Pancreas (tissue), 10 donors: ENCODE measurements around the gene WWOX. TPM values are rescaled to one million over a fixed set of nuclear protein-coding genes. Genes with fewer than 3 reads are reported as not detected.

ENCODE experiments used
- ATAC-seq, 4 donors: fragments of 200-7000 bp; cut with Tn5 transposase; one replicate each; pipeline versions ENCODE4 v1.8.0 to v1.9.1; 2020; ENCODE audit warnings: mild to moderate bottlenecking in 4 of 4, moderate library complexity in 4 of 4
- DNase-seq, 6 donors: peaks; one replicate each; pipeline ENCODE4 v3.0.0-alpha.2; 2020
- FAIRE-seq: peaks from 2 replicates; lab custom pipeline; 2012; peaks lifted over from hg19 to GRCh38; lab: Jason Lieb, UNC
- H3K27ac ChIP-seq, 4 donors: fragments of 200-600 bp; sonication (generic); 1 replicate in 3 of 4; 2 replicates in 1 of 4; pipeline versions ENCODE4 v1.5.0 to v1.8.0; 2020
- H3K27me3 ChIP-seq, 4 donors: fragments of 200-600 bp; one replicate each; pipeline ENCODE4 v1.8.0; 2021
- H3K36me3 ChIP-seq, 3 donors: fragments of 200-600 bp; sonication (generic) in 1 of 3; one replicate each; pipeline versions ENCODE4 v1.5.0 to v1.8.0; 2020 to 2021
- H3K4me1 ChIP-seq, 3 donors: fragments of 200-600 bp; one replicate each; pipeline ENCODE4 v1.8.0; 2021
- H3K4me3 ChIP-seq, 4 donors: fragments of 200-600 bp; sonication (generic) in 2 of 4; one replicate each; pipeline versions ENCODE4 v1.5.0 to v1.8.0; 2020 to 2021
- H3K9me3 ChIP-seq, 4 donors: fragments of 200-600 bp; one replicate each; pipeline ENCODE4 v1.8.0; 2021
- CTCF ChIP-seq, 4 donors: fragments of 200-600 bp; sonication (generic) in 3 of 4; IDR thresholded peaks; one replicate each; pipeline versions ENCODE4 v1.5.0 to v1.8.0; 2021; ENCODE audit warnings: antibody characterized with exemption in 4 of 4
- WGBS, 2 donors: extraction: QIAGEN DNeasy Blood & Tissue Kit; methylation state at CpG; one replicate each; pipeline ENCODE4 v1.1.7; 2013; 5-methylcytosine and 5-hydroxymethylcytosine counted together
- intact Hi-C, 3 donors: fragments of 100-400 bp; cut with DNase I; formaldehyde crosslinking; loops; one replicate each; pipeline versions ENCODE4 v1.11.1 to v1.14.2; 2022
- polyA plus RNA-seq, 2 donors: library from polyadenylated mRNA; stranded (reverse); fragments of 200-250 nt; gene quantifications; one replicate each; pipeline ENCODE4 v1.2.3, GENCODE V29; 2013
- total RNA-seq, 6 donors: library from RNA; stranded (reverse); fragmentation: NEBNext Ultra II Directional in 4 of 6; extraction: Animal tissue kit (Norgen Biotek cat#: 25700) in 4 of 6; gene quantifications; one replicate each; pipeline versions ENCODE4 v1.2.1 to v1.2.4, GENCODE V29; 2021 to 2023
- donor health status: healthy with polysubstance abuse.
- donor health status: DM: no; HTN: no; CAD: no; lungs with moderate emphysema.
- donor health status: DM: no; HTN: no; CAD: no.
- donor health status: control.
- donor health status: control.
- donor health status: Bipolar disorder and iron deficiency.
- donor health status: DM: yes; HTN: yes; CAD: no.
- donor health status: DM: no; HTN: no; CAD: no.
- donor health status: DM: no; HTN: no; CAD: no.
- donor health status: DM: yes; HTN: yes; CAD: no.

The WWOX gene
- total and polyA plus RNA-seq, 8 donors, result 6.8 to 14.4 (median 10.8) TPM

- FAIRE-seq (no peak), ATAC-seq (no peak), DNase-seq (no peak)
- H3K9me3 ChIP-seq, result no peaks in the 10 kb centered on the region
- no peak overlapping the region for H3K27ac ChIP-seq
- H3K4me3 ChIP-seq, result no peak overlapping the region
- H3K36me3 ChIP-seq, result no peaks in the 10 kb centered on the region
- no peaks in the 10 kb centered on the region for H3K27me3 ChIP-seq
- no peak for TF ChIP-seq CTCF (IDR thresholded peaks at IDR 0.05)
- WGBS, 2 donors, result 65 to 73% methylated on average over 9 of the region's 9 CpGs
- intact Hi-C loops, result no loop called here
- no peaks in the 10 kb centered on the region for H3K4me1 ChIP-seq
These were observed 922.7 kb downstream of the WWOX start for GRCh38 chr16:79021991-79022630.

GRCh38 chr16:79026117-79026516 lies 926.7 kb downstream of the WWOX start:
- Histone ChIP-seq H3K4me1 (no peaks in the 10 kb centered on the region), H3K36me3 (no peaks in the 10 kb centered on the region), H3K27me3 (no peaks in the 10 kb centered on the region), H3K4me3 (no peak overlapping the region), H3K27ac (no peak overlapping the region), H3K9me3 (no peaks in the 10 kb centered on the region)
- 91 to 94% methylated on average over 4 of the region's 4 CpGs for WGBS, 2 donors
- no peak for FAIRE-seq
- no peak for ATAC-seq
- TF ChIP-seq CTCF (IDR thresholded peaks at IDR 0.05), result no peak
- no peak for DNase-seq
- intact Hi-C loops, result no loop called here

- peaks cover 6 to 11% (median 10%) of the 10 kb centered on the region in 3 donors for H3K4me1 ChIP-seq
- WGBS, 2 donors, result 96 to 97% methylated on average over 4 of the region's 4 CpGs
- FAIRE-seq (no peak), ATAC-seq (no peak), DNase-seq (no peak)
- H3K36me3 ChIP-seq, result no peaks in the 10 kb centered on the region
- no peak for TF ChIP-seq CTCF (IDR thresholded peaks at IDR 0.05)
- no peaks in the 10 kb centered on the region for H3K9me3 ChIP-seq
- H3K4me3 ChIP-seq, result no peak overlapping the region
- intact Hi-C loops, result no loop called here
- H3K27ac ChIP-seq, result no peak overlapping the region
- no peaks in the 10 kb centered on the region for H3K27me3 ChIP-seq
These were observed 937.1 kb downstream of the WWOX start for GRCh38 chr16:79036541-79036940.

GRCh38 chr16:79037521-79038373 lies 938.3 kb downstream of the WWOX start:
- Histone ChIP-seq H3K4me1 (peaks cover 6 to 11% (median 10%) of the 10 kb centered on the region in 3 donors), H3K9me3 (no peaks in the 10 kb centered on the region), H3K36me3 (no peaks in the 10 kb centered on the region), H3K27ac (no peak overlapping the region), H3K27me3 (no peaks in the 10 kb centered on the region), H3K4me3 (no peak overlapping the region)
- intact Hi-C loops, result no loop called here
- no peak for TF ChIP-seq CTCF (IDR thresholded peaks at IDR 0.05)
- ATAC-seq (peak; percentile 48 to 70 (median 64)), DNase-seq (peak in 2 of 6 donors; percentile 6 to 23), FAIRE-seq (no peak)
- 16 to 23% methylated on average over 10 of the region's 10 CpGs for WGBS, 2 donors
